Caco-2 (cell line): ENCODE results near the gene SLC5A10. TPM values are rescaled to one million over a fixed set of nuclear protein-coding genes. Genes with fewer than 3 reads are reported as not detected.
"Not testable (repeated sequence)": the region's sequence is repeated elsewhere in the genome, so short reads cannot be mapped to it uniquely, and the experiment has no call there.

ENCODE experiments used
- BruUV-seq: library from RNA; stranded (reverse); fragments of 400-500 nt; replicated peaks from 2 replicates; lab custom pipeline; 2021; lab: Mats Ljungman, UMichigan
- CTCF ChIA-PET: fragments of 300-600 bp; sonication (Branson Sonifier 250); formaldehyde crosslinking; loops from one replicate; lab custom pipeline; 2022; ENCODE audit warnings: antibody characterized with exemption; lab: Charles Lee
- POLR2A ChIA-PET: fragments of 300-600 bp; sonication (Branson Sonifier 250); formaldehyde crosslinking; loops from one replicate; lab custom pipeline; 2022; ENCODE audit warnings: antibody characterized with exemption; lab: Charles Lee
- DNase-seq, 2 experiments: peaks; one replicate each; pipeline versions ENCODE4 v3.0.0 to v3.0.0-alpha.2; 2020 to 2022
- H3K27me3 ChIP-seq: replicated peaks from 2 replicates; pipeline ENCODE4 v1.6.0; 2011; ENCODE audit warnings: low read length; ENCODE audit not compliant: control insufficient read depth, insufficient read depth
- H3K36me3 ChIP-seq: 2 replicates; pipeline ENCODE4 v1.5.1; 2011; ENCODE audit warnings: low read length; ENCODE audit not compliant: control insufficient read depth, insufficient read depth
- H3K4me1 ChIP-seq: fragments of 250-450 bp; sonication (Bioruptor Pico); 2 replicates; pipeline ENCODE4 v1.5.1; 2020; ENCODE audit warnings: mild to moderate bottlenecking
- H3K4me3 ChIP-seq: 2 replicates; pipeline ENCODE4 v1.5.1; 2011; ENCODE audit warnings: low read depth, mild to moderate bottlenecking, control low read depth, low read length
- H3K9me3 ChIP-seq: fragments of 250-450 bp; sonication (Bioruptor Pico); 2 replicates; pipeline ENCODE4 v1.5.1; 2020; ENCODE audit warnings: mild to moderate bottlenecking, moderate library complexity
- H3K27ac Mint-ChIP-seq: one replicate; pipeline ENCODE4 v1.8.0; 2022; ENCODE audit warnings: mixed read lengths; ENCODE audit not compliant: unreplicated experiment
- H3K27me3 Mint-ChIP-seq: one replicate; pipeline ENCODE4 v1.8.0; 2022; ENCODE audit warnings: mixed read lengths; ENCODE audit not compliant: insufficient read depth, unreplicated experiment
- H3K36me3 Mint-ChIP-seq: one replicate; pipeline ENCODE4 v1.8.0; 2022; ENCODE audit warnings: mild to moderate bottlenecking, mixed read lengths; ENCODE audit not compliant: insufficient read depth, unreplicated experiment
- H3K4me1 Mint-ChIP-seq: one replicate; pipeline ENCODE4 v1.8.0; 2022; ENCODE audit warnings: low read depth, mixed read lengths; ENCODE audit not compliant: unreplicated experiment
- H3K4me3 Mint-ChIP-seq: one replicate; pipeline ENCODE4 v1.8.0; 2022; ENCODE audit warnings: mild to moderate bottlenecking, moderate library complexity, mixed read lengths; ENCODE audit not compliant: unreplicated experiment
- H3K9me3 Mint-ChIP-seq: one replicate; pipeline ENCODE4 v1.8.0; 2022; ENCODE audit warnings: mixed read lengths; ENCODE audit not compliant: unreplicated experiment
- intact Hi-C: fragments of 100-400 bp; cut with micrococcal nuclease; formaldehyde crosslinking; loops from one replicate; pipeline ENCODE4 v1.10.0; 2022; ENCODE audit not compliant: unreplicated experiment
- total RNA-seq: library from RNA; stranded (reverse); gene quantifications from 2 replicates; pipeline ENCODE4 v1.2.3, GENCODE V29; 2022

SLC5A10 gene
- total RNA-seq, 1 experiment from 2014 or later: 0.27 TPM

DNA sequence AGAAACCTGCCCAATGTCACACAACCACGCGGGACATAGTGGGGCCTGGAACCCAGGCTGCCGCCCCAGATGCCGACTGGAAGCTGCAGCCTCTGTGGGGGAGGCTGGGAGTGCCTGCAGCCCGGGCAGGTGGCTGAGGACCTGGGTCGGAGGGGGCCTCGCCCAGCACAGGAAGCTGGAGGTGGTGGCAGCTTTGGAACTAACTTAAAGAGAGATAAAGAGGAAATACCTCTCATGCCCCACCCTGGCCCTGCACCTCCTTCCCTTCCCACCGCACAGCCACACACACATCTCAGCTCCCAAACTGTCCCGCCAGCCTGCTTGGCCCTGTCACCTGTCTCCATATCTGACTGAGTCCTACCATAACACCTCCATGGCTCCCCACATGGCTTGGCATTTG is 88.4 kb downstream of the SLC5A10 start:
- H3K4me1 ChIP-seq, H3K9me3 ChIP-seq, H3K4me3 Mint-ChIP-seq, BruUV-seq, H3K4me1 Mint-ChIP-seq, DNase-seq, H3K36me3 ChIP-seq, CTCF ChIA-PET, H3K9me3 Mint-ChIP-seq, intact Hi-C loops, H3K27me3 Mint-ChIP-seq, H3K4me3 ChIP-seq, H3K27me3 ChIP-seq, POLR2A ChIA-PET, H3K36me3 Mint-ChIP-seq, H3K27ac Mint-ChIP-seq: not testable (repeated sequence)

DNA sequence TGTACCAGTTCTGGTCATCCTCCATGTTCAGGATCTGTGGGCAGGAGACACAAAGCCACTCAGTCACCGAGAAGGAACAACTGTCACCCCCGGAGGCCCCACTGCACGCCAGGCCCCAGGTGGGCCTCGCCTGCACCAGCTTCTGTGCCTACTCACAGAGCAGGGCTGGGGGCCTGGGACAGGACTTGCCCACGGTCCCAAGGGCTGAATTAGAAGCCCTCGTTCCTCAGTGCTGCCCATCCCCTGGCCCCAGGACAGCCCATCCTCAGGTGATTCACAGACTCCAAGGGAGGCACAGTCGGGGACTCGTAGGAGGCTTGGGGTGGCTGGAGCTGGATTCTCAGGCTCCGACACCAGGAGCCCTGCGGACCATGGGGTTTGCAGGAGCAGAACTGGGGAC is 89.9 kb downstream of the SLC5A10 start:
- H3K27me3 ChIP-seq, H3K9me3 Mint-ChIP-seq, DNase-seq, H3K36me3 Mint-ChIP-seq, H3K4me3 ChIP-seq, POLR2A ChIA-PET, BruUV-seq, H3K4me1 ChIP-seq, H3K36me3 ChIP-seq, H3K9me3 ChIP-seq, H3K27ac Mint-ChIP-seq, H3K4me3 Mint-ChIP-seq, H3K4me1 Mint-ChIP-seq, intact Hi-C loops, H3K27me3 Mint-ChIP-seq, CTCF ChIA-PET: not testable (repeated sequence)

DNA sequence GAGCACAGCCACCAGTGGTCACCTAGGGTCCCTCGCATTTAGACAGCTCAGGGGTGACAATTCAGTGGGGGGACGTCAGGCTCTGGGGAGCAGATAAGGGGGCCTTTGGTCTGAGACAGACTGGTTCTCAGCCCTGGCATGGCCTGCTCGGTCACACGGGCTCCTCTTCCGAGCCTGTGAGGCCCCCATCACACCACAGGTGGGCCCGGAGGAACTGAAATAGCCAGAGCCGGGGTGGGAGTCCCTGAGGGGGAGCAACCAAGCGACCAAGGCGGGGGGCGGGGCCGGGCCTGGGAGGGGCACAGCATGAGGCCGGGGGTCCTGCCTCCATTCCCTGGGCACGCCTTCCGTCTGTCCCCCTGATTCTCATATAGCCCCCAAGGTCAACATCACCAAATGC is 90.4 kb downstream of the SLC5A10 start:
- CTCF ChIA-PET, H3K9me3 Mint-ChIP-seq, H3K27me3 Mint-ChIP-seq, H3K36me3 Mint-ChIP-seq, H3K36me3 ChIP-seq, H3K4me1 Mint-ChIP-seq, H3K4me3 Mint-ChIP-seq, intact Hi-C loops, H3K9me3 ChIP-seq, H3K27ac Mint-ChIP-seq, H3K27me3 ChIP-seq, H3K4me3 ChIP-seq, DNase-seq, POLR2A ChIA-PET, H3K4me1 ChIP-seq, BruUV-seq: not testable (repeated sequence)

GRCh38 chr17:19043032-19043431 is 91.1 kb downstream of the SLC5A10 start:
- CTCF ChIA-PET: not testable (repeated sequence)

DNA sequence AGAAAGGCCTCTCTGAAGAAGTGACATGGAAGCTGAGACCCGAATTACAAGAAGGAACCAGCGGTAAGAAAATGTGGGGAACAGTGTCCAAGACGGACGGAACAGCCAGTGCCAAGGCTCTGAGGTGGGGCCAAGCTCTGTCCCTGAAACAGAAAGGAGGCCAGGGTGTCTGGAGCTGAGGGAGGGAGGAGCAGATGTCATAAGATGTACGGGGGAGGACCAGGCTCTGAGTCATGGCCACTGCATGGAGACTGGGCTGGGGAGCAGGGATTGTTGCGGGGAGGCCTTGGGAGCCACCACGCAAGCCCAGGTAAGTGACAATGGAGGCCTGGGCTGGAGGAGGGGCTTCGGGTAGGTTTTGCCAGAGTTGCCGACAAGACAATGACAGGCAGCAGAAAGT is 92.7 kb downstream of the SLC5A10 start:
- DNase-seq, H3K9me3 ChIP-seq, H3K36me3 Mint-ChIP-seq, H3K27ac Mint-ChIP-seq, H3K4me3 Mint-ChIP-seq, CTCF ChIA-PET, H3K4me1 Mint-ChIP-seq, H3K9me3 Mint-ChIP-seq, POLR2A ChIA-PET, H3K36me3 ChIP-seq, H3K4me3 ChIP-seq, H3K27me3 Mint-ChIP-seq, H3K27me3 ChIP-seq, intact Hi-C loops, H3K4me1 ChIP-seq, BruUV-seq: not testable (repeated sequence)

More at GRCh38 chr17:19043032-19043431, 91.1 kb downstream of the SLC5A10 start:
- H3K36me3 Mint-ChIP-seq, H3K9me3 Mint-ChIP-seq, DNase-seq, H3K4me1 ChIP-seq, H3K4me3 ChIP-seq, POLR2A ChIA-PET, intact Hi-C loops, BruUV-seq, H3K4me1 Mint-ChIP-seq, H3K4me3 Mint-ChIP-seq, H3K27me3 Mint-ChIP-seq, H3K27me3 ChIP-seq, H3K36me3 ChIP-seq, H3K9me3 ChIP-seq, H3K27ac Mint-ChIP-seq: not testable (repeated sequence)

- H3K36me3 ChIP-seq, H3K27ac Mint-ChIP-seq, H3K27me3 ChIP-seq, POLR2A ChIA-PET, H3K4me1 ChIP-seq, BruUV-seq, H3K4me3 ChIP-seq, H3K4me1 Mint-ChIP-seq, CTCF ChIA-PET, DNase-seq, H3K27me3 Mint-ChIP-seq, H3K9me3 Mint-ChIP-seq, H3K9me3 ChIP-seq, H3K4me3 Mint-ChIP-seq, intact Hi-C loops, H3K36me3 Mint-ChIP-seq: not testable (repeated sequence)
Measured at GRCh38 chr17:19046782-19047375, 94.9 kb downstream of the SLC5A10 start, which contains the start of gene GRAP. Gene GRAP (minus strand): TSS chr17:19046957. CDS start chr17:19046926, 31 bp downstream.

DNA sequence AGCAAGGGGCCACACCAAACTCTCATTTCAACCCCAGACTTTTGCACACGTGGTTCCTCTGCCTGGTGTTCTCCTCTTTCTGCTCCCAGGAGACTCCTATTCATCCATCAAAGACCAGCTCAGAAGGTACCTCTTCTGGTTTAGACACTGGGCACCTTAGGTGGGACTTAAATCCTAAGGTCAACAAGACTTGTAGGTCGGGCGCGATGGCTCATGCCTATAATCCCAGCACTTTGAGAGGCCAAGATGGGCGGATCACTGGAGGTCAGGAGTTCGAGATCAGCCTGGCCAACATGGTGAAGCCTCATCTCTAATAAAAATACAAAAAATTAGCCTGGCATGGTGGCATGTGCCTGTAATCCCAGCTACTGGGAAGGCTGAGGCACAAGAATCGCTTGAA is 95.5 kb downstream of the SLC5A10 start:
- CTCF ChIA-PET: not testable (repeated sequence)

More for the DNA sequence above, 95.5 kb downstream of the SLC5A10 start:
- H3K4me1 Mint-ChIP-seq, H3K9me3 Mint-ChIP-seq, DNase-seq, H3K4me3 ChIP-seq, intact Hi-C loops, H3K9me3 ChIP-seq, H3K36me3 ChIP-seq, H3K4me3 Mint-ChIP-seq, H3K4me1 ChIP-seq, H3K27ac Mint-ChIP-seq, H3K27me3 ChIP-seq, POLR2A ChIA-PET, H3K36me3 Mint-ChIP-seq, BruUV-seq, H3K27me3 Mint-ChIP-seq: not testable (repeated sequence)
